ENCODE measurements around the gene BTBD10. TPM values are rescaled to one million over a fixed set of nuclear protein-coding genes. Genes with fewer than 3 reads are reported as not detected.

The BTBD10 gene
- total RNA-seq, 1 experiment from 2014 or later, result 58.0 TPM

DNA sequence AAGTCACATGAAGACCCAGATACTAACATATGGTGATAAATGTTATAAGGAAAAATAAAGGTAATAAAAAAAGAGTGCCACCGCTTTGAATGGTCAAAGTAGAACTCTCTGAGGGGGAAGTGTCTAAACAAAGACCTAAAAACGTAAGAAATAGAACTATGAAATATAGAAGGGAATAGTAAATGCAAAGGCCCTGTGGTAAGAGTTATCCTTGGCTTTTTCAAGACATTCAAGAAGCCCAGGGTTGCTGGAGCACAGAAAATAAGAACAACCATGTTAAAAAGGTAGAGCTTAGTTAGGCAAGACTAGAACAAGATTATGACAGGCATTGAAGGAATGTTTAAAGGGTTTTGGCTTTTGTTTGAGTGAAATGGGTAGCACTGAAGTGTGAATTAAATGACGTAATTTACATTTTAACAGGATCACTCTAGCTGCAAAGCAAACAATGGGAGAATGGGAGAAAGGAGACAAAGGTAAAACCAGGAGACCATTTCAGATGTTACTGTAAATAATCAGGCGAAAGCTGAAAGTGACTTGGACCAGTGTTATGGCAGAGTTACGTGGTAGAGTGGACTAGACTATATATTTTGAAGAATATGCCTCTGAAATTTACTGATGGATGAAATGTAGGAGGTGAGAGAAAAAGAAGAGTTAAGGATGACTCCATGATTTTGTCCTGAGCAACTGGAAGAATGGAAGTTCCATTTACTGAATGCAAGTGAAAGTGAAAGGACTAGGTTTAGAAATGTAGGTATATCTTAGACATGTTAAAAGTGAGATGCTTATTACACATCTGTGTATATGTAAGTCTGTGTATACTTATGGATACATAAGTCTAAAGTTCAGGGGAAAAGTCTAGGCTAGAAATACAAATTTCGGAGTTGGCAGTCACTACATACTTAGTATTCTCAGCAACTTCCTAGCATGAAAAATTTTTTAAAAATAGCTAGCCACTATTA is 28.5 kb downstream of the BTBD10 start:
- Histone ChIP-seq H3K79me2 (ENCODE audit: low read length) (peaks cover 93% of the 10 kb centered on the region), H3K27me3 (ENCODE audit: low read length) (no peaks in the 10 kb centered on the region), H3K27ac (ENCODE audit: low read length) (no peak overlapping the region), H3K4me3 (ENCODE audit: low read length) (no peak overlapping the region), H3K36me3 (ENCODE audit: insufficient read depth, low read length) (0 out of 2 replicates have a peak, but pooled peaks cover 4% of the 10 kb centered on the region), H2AFZ (ENCODE audit: low read length) (no peak overlapping the region), H3K9ac (ENCODE audit: low read length) (no peak overlapping the region), H3K9me3 (ENCODE audit: low read length) (peaks cover 11% of the 10 kb centered on the region; the same call in 1 of the 2 replicates), H3K9me2 (replicated peaks; ENCODE audit: insufficient read depth, low read length) (no peaks in the 10 kb centered on the region), H3K4me2 (ENCODE audit: low read depth, low read length, poor library complexity, severe bottlenecking) (no peak overlapping the region), H3K4me1 (ENCODE audit: low read length) (peaks cover under 1% of the 10 kb centered on the region), H4K20me1 (ENCODE audit: insufficient read depth, low read depth, low read length) (no peaks in the 10 kb centered on the region)
- no peak for DNase-seq

DNA sequence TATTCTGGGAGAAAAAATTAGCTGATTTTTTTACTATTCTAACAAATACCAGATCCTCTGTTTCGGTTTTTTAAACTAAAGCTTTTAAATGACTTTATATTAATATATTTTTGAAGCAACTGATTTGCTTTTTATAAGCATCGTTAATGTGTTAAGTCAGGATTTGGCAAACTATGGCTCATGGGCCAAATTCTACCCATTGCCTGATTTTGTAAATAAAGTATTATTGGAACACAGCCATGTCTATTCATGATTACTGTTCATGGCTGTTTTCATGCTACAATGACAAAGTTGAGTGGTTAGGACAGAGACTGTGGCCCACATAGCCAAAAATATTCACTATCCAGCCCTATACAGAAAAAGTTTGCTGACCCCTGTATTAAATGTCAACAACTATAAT is 29.6 kb downstream of the BTBD10 start:
- Histone ChIP-seq H3K4me1 (ENCODE audit: low read length) (no peaks in the 10 kb centered on the region), H3K79me2 (ENCODE audit: low read length) (peaks cover 95% of the 10 kb centered on the region), H3K9ac (ENCODE audit: low read length) (no peak overlapping the region), H2AFZ (ENCODE audit: low read length) (no peak overlapping the region), H3K9me2 (replicated peaks; ENCODE audit: insufficient read depth, low read length) (no peaks in the 10 kb centered on the region), H3K36me3 (ENCODE audit: insufficient read depth, low read length) (peaks cover 4% of the 10 kb centered on the region; the same call in 1 of the 2 replicates), H3K27me3 (ENCODE audit: low read length) (no peaks in the 10 kb centered on the region), H3K9me3 (ENCODE audit: low read length) (peaks cover 20% of the 10 kb centered on the region), H4K20me1 (ENCODE audit: insufficient read depth, low read depth, low read length) (no peaks in the 10 kb centered on the region), H3K4me3 (ENCODE audit: low read length) (no peak overlapping the region), H3K27ac (ENCODE audit: low read length) (no peak overlapping the region), H3K4me2 (ENCODE audit: low read depth, low read length, poor library complexity, severe bottlenecking) (no peak overlapping the region)
- no peak for DNase-seq

DNA sequence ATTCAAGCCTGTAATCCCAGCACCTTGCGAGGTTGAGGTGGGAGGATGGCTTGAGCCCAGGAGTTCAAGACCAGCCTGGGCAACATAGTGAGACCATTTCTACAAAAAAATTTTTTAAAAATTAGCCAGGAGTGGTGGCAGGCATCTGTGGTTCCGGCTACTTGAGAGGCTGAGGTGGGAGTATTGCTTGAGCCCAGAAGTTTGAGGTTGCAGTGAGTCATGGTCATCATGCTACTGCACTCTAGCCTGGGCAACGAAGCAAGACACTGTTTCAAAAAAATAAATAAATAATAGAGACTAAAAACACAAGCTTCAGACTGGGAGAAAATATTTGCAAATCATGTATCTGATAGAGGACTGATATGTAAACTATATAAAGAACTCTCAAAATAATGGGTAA is 33.2 kb downstream of the BTBD10 start:
- Histone ChIP-seq H3K9ac (ENCODE audit: low read length) (no peak overlapping the region), H3K9me3 (ENCODE audit: low read length) (peaks cover 29% of the 10 kb centered on the region), H2AFZ (ENCODE audit: low read length) (no peak overlapping the region), H3K4me1 (ENCODE audit: low read length) (no peaks in the 10 kb centered on the region), H4K20me1 (ENCODE audit: insufficient read depth, low read depth, low read length) (no peaks in the 10 kb centered on the region), H3K9me2 (replicated peaks; ENCODE audit: insufficient read depth, low read length) (no peaks in the 10 kb centered on the region), H3K27ac (ENCODE audit: low read length) (no peak overlapping the region), H3K4me2 (ENCODE audit: low read depth, low read length, poor library complexity, severe bottlenecking) (no peak overlapping the region), H3K27me3 (ENCODE audit: low read length) (no peaks in the 10 kb centered on the region), H3K4me3 (ENCODE audit: low read length) (no peak overlapping the region), H3K79me2 (ENCODE audit: low read length) (peaks cover 97% of the 10 kb centered on the region), H3K36me3 (ENCODE audit: insufficient read depth, low read length) (peaks cover 4% of the 10 kb centered on the region; the same call in 1 of the 2 replicates)
- DNase-seq, result no peak

DNA sequence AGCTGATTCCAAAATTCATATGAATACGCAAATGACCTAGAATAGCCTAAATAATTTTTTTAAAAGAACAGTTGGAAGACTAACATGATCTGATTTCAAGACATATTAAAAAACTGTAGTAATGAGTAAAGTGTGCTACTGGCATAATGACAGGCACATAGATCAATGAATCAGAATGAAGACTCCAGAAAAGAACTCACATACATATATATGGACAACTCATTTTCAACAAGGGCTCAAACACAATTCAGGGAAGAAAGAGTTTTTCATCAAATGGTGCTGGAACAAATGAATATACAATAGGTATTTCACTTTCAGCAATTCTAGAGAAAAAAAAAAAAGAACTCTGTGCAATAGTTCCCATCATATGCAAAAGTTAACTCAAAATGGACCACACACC is 33.7 kb downstream of the BTBD10 start:
- Histone ChIP-seq H3K27ac (ENCODE audit: low read length) (no peak overlapping the region), H3K4me1 (ENCODE audit: low read length) (no peaks in the 10 kb centered on the region), H3K9me3 (ENCODE audit: low read length) (peaks cover 29% of the 10 kb centered on the region), H3K4me2 (ENCODE audit: low read depth, low read length, poor library complexity, severe bottlenecking) (no peak overlapping the region), H3K79me2 (ENCODE audit: low read length) (peaks cover 97% of the 10 kb centered on the region), H2AFZ (ENCODE audit: low read length) (no peak overlapping the region), H3K4me3 (ENCODE audit: low read length) (no peak overlapping the region), H4K20me1 (ENCODE audit: insufficient read depth, low read depth, low read length) (no peaks in the 10 kb centered on the region), H3K9ac (ENCODE audit: low read length) (no peak overlapping the region), H3K36me3 (ENCODE audit: insufficient read depth, low read length) (peaks cover 4% of the 10 kb centered on the region; the same call in 1 of the 2 replicates), H3K9me2 (replicated peaks; ENCODE audit: insufficient read depth, low read length) (no peaks in the 10 kb centered on the region), H3K27me3 (ENCODE audit: low read length) (no peaks in the 10 kb centered on the region)
- DNase-seq, result no peak

DNA sequence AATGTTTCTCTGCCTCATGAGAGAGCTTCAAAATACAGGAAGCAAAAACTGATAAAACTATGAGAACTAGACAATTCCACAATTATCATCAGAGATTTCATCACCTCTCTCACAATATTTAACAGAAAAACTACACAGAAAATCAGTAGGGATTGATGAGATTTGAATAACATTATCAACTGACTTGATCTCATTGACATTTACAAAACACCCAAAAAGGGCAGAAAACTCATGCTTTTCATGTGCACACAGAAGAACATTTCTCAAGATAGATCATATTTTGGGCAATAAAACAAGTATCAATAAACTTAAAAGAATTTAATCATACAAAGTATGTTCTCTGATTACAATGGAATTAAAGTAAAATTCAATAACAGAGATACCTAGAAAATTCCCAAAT is 35.6 kb downstream of the BTBD10 start:
- H3K9me3 ChIP-seq (ENCODE audit: low read length), result peaks cover 29% of the 10 kb centered on the region
- H3K27ac ChIP-seq (ENCODE audit: low read length), result no peak overlapping the region
- H3K27me3 ChIP-seq (ENCODE audit: low read length), result no peaks in the 10 kb centered on the region
- H3K36me3 ChIP-seq (ENCODE audit: insufficient read depth, low read length), result peaks cover 4% of the 10 kb centered on the region; the same call in 1 of the 2 replicates
- H3K4me1 ChIP-seq (ENCODE audit: low read length), result no peaks in the 10 kb centered on the region
- H3K9ac ChIP-seq (ENCODE audit: low read length), result no peak overlapping the region
- no peak for DNase-seq
- no peaks in the 10 kb centered on the region for H3K9me2 ChIP-seq (replicated peaks; ENCODE audit: insufficient read depth, low read length)
- H4K20me1 ChIP-seq (ENCODE audit: insufficient read depth, low read depth, low read length), result no peaks in the 10 kb centered on the region
- no peak overlapping the region for H3K4me3 ChIP-seq (ENCODE audit: low read length)
- H3K4me2 ChIP-seq (ENCODE audit: low read depth, low read length, poor library complexity, severe bottlenecking), result no peak overlapping the region
- H2AFZ ChIP-seq (ENCODE audit: low read length), result no peak overlapping the region
- peaks cover 96% of the 10 kb centered on the region for H3K79me2 ChIP-seq (ENCODE audit: low read length)

DNA sequence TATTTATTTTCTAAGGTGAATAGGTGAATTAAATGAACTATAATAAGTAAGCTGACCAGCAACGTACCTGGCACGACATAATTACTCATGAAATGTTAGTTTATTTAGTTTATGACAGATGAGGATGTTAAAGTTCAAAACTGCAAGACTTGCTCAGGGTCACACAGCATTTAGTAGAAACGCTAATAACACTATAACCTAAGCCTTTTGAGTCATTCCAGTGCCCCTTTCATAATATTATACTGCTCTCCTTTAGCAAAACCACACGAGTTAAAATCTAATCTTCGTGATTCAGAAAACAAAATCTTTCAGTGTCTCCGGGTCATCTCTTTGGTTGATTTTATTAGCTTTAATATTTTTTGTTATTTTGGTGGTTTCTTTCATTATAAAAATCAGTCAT is 39.6 kb downstream of the BTBD10 start:
- Histone ChIP-seq H4K20me1 (ENCODE audit: insufficient read depth, low read depth, low read length) (no peaks in the 10 kb centered on the region), H2AFZ (ENCODE audit: low read length) (no peak overlapping the region), H3K27me3 (ENCODE audit: low read length) (no peaks in the 10 kb centered on the region), H3K9me2 (replicated peaks; ENCODE audit: insufficient read depth, low read length) (no peaks in the 10 kb centered on the region), H3K79me2 (ENCODE audit: low read length) (peaks cover 77% of the 10 kb centered on the region), H3K27ac (ENCODE audit: low read length) (no peak overlapping the region), H3K9ac (ENCODE audit: low read length) (no peak overlapping the region), H3K4me1 (ENCODE audit: low read length) (no peaks in the 10 kb centered on the region), H3K9me3 (ENCODE audit: low read length) (peaks cover 8% of the 10 kb centered on the region; the same call in 1 of the 2 replicates), H3K36me3 (ENCODE audit: insufficient read depth, low read length) (peaks cover 4% of the 10 kb centered on the region; the same call in 1 of the 2 replicates), H3K4me2 (ENCODE audit: low read depth, low read length, poor library complexity, severe bottlenecking) (no peak overlapping the region), H3K4me3 (ENCODE audit: low read length) (no peak overlapping the region)
- DNase-seq, result no peak

DNA sequence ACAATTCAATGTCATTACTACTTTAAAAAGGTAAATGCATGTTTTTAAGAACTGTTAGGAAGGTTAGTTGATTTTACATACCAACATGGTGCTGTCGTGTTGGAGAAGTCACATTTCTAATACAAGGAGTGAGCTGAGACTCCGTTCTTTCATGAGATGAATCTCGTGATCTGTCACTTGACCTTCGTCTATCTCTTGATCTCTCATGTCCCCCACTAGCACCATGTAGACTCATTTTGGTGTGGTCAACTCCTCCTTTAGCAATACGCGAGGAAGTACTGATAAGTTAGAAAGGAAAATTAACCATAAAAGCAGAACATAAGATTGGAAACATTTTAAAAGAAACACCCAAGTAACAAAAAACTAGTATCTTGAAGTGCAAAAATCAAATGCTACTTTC is 41.5 kb downstream of the BTBD10 start:
- Histone ChIP-seq H3K9ac (ENCODE audit: low read length) (no peak overlapping the region), H3K9me2 (replicated peaks; ENCODE audit: insufficient read depth, low read length) (no peaks in the 10 kb centered on the region), H3K79me2 (ENCODE audit: low read length) (peaks cover 59% of the 10 kb centered on the region), H3K36me3 (ENCODE audit: insufficient read depth, low read length) (peaks cover 6% of the 10 kb centered on the region; the same call in 1 of the 2 replicates), H3K4me3 (ENCODE audit: low read length) (no peak overlapping the region), H3K4me2 (ENCODE audit: low read depth, low read length, poor library complexity, severe bottlenecking) (no peak overlapping the region), H2AFZ (ENCODE audit: low read length) (no peak overlapping the region), H3K27ac (ENCODE audit: low read length) (no peak overlapping the region), H3K27me3 (ENCODE audit: low read length) (no peaks in the 10 kb centered on the region), H4K20me1 (ENCODE audit: insufficient read depth, low read depth, low read length) (no peaks in the 10 kb centered on the region), H3K4me1 (ENCODE audit: low read length) (no peaks in the 10 kb centered on the region), H3K9me3 (ENCODE audit: low read length) (no peaks in the 10 kb centered on the region)
- DNase-seq, result no peak

DNA sequence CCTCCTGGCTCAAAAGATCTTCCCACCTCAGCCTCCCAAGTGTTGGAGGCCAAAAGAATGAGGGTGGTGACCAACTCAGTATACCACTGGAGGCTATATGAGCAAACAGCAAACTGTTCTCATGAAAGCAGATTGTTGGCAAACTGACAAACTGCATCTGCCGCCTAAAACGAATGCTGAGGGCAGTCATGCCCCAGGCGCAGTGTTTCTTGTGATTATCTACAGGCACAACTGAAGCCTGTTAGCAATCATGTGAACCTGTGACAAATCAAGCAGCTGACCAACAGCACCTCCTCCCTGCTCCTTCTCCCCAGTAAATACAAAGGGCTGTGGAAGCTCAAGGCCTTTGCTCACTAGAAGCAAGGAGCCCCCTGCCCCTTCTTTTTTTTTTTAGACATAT is 47.8 kb downstream of the BTBD10 start:
- Histone ChIP-seq H4K20me1 (ENCODE audit: insufficient read depth, low read depth, low read length) (no peaks in the 10 kb centered on the region), H3K9me2 (replicated peaks; ENCODE audit: insufficient read depth, low read length) (no peaks in the 10 kb centered on the region), H3K79me2 (ENCODE audit: low read length) (no peaks in the 10 kb centered on the region), H2AFZ (ENCODE audit: low read length) (no peak overlapping the region), H3K36me3 (ENCODE audit: insufficient read depth, low read length) (peaks cover 23% of the 10 kb centered on the region), H3K4me2 (ENCODE audit: low read depth, low read length, poor library complexity, severe bottlenecking) (no peak overlapping the region), H3K27me3 (ENCODE audit: low read length) (no peaks in the 10 kb centered on the region), H3K9ac (ENCODE audit: low read length) (no peak overlapping the region), H3K27ac (ENCODE audit: low read length) (no peak overlapping the region), H3K9me3 (ENCODE audit: low read length) (no peaks in the 10 kb centered on the region), H3K4me3 (ENCODE audit: low read length) (no peak overlapping the region), H3K4me1 (ENCODE audit: low read length) (no peaks in the 10 kb centered on the region)
- no peak for DNase-seq

Measured in Karpas-422 (cell line).